Measurements from ENCODE around the gene AKAP1.

DNA sequence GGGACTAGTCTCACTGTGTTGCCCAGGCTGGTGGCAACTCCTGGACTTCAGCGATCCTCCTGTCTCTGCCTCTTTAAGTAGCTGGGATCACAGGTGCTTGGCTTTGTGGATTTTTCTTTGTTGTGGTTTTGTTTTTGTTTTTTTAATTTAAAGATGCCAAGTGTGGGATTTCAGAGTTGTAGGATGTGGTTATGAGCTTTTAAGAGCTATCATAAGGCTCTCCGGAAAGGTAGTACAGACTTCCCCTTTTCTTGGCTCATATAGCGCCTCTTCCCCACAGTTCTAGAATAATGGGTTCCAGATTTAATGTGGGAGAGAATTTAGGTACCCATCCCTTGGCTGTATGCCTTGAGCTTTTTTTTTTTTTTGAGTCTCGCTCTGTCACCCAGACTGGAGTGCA, 17.1 kb downstream of the AKAP1 start:
- TF ChIP-seq CTCF (IDR thresholded peaks at IDR 0.05 in 4 of 5, conservative IDR thresholded peaks at IDR 0.05 in 1 of 5), result no peak
- no peak for TF ChIP-seq POLR2A (IDR thresholded peaks at IDR 0.05)

All from gastrocnemius medialis (tissue), 4 donors.